ENCODE data around the gene FAM228B. TPM values are rescaled to one million over a fixed set of nuclear protein-coding genes. Genes with fewer than 3 reads are reported as not detected.

Gene FAM228B
- total RNA-seq, 1 experiment from 2014 or later: 6.4 TPM

DNA sequence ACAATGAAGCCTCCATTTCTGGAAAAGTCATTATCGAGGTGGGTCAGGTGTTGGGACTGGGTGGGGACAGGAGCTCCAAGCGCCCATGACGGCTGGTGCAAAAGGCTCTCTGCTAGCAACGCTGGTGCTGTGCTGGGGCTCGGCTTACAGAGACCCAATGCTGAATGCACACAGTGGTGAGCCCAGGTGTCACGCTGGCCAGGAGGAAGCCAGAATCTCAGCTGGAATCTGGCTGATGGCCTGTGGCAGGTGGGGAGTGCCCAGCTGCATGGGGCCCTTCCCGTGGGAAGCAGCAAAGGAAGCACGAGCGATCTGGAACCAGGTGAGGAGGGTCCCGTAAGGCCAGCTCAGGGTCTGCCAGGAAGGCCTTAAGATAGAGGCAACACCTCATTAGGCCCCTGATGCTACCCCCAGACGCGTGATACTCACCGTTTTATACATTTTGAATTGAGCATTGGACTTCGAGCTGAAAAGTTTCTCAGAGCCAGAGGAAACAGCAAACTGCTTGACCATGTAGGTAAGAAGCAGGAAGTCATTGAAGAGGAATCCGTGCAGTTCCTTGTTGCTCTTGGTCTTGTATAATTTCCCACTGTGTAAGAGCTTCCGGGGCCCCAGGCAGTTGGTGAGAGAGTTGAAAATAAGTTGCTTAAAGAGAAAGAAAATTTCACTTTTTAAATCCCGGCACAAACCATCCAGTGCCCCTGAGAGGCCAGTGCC, 86.3 kb downstream of the FAM228B start:
- H3K9me3 ChIP-seq (ENCODE audit: low read length): no peaks in the 10 kb centered on the region
- H3K36me3 ChIP-seq (ENCODE audit: insufficient read depth, low read length): peaks cover 31% of the 10 kb centered on the region
- H3K4me3 ChIP-seq (ENCODE audit: low read length): no peak overlapping the region
- H3K9me2 ChIP-seq (replicated peaks; ENCODE audit: insufficient read depth, low read length): no peaks in the 10 kb centered on the region
- no peak overlapping the region for H3K4me2 ChIP-seq (ENCODE audit: low read depth, low read length, poor library complexity, severe bottlenecking)
- DNase-seq: no peak
- H3K79me2 ChIP-seq (ENCODE audit: low read length): no peaks in the 10 kb centered on the region
- no peaks in the 10 kb centered on the region for H3K27me3 ChIP-seq (ENCODE audit: low read length)
- H3K9ac ChIP-seq (ENCODE audit: low read length): no peak overlapping the region
- H4K20me1 ChIP-seq (ENCODE audit: insufficient read depth, low read depth, low read length): no peaks in the 10 kb centered on the region
- no peak overlapping the region for H2AFZ ChIP-seq (ENCODE audit: low read length)
- no peak overlapping the region for H3K27ac ChIP-seq (ENCODE audit: low read length)
- no peaks in the 10 kb centered on the region for H3K4me1 ChIP-seq (ENCODE audit: low read length)

GRCh38 chr2:24210106-24210455, 86.8 kb downstream of the FAM228B start:
- Histone ChIP-seq H3K4me3 (ENCODE audit: low read length) (no peak overlapping the region), H3K36me3 (ENCODE audit: insufficient read depth, low read length) (peaks cover 36% of the 10 kb centered on the region), H3K4me2 (ENCODE audit: low read depth, low read length, poor library complexity, severe bottlenecking) (no peak overlapping the region), H3K9me3 (ENCODE audit: low read length) (no peaks in the 10 kb centered on the region), H3K4me1 (ENCODE audit: low read length) (peaks cover 4% of the 10 kb centered on the region), H3K9ac (ENCODE audit: low read length) (no peak overlapping the region), H3K79me2 (ENCODE audit: low read length) (no peaks in the 10 kb centered on the region), H3K27me3 (ENCODE audit: low read length) (no peaks in the 10 kb centered on the region), H3K9me2 (replicated peaks; ENCODE audit: insufficient read depth, low read length) (no peaks in the 10 kb centered on the region), H4K20me1 (ENCODE audit: insufficient read depth, low read depth, low read length) (no peaks in the 10 kb centered on the region), H3K27ac (ENCODE audit: low read length) (no peak overlapping the region), H2AFZ (ENCODE audit: low read length) (no peak overlapping the region)
- DNase-seq: no peak

GRCh38 chr2:24210723-24211122, 87.5 kb downstream of the FAM228B start:
- Histone ChIP-seq H2AFZ (ENCODE audit: low read length) (no peak overlapping the region), H3K36me3 (ENCODE audit: insufficient read depth, low read length) (peaks cover 33% of the 10 kb centered on the region), H4K20me1 (ENCODE audit: insufficient read depth, low read depth, low read length) (no peaks in the 10 kb centered on the region), H3K79me2 (ENCODE audit: low read length) (no peaks in the 10 kb centered on the region), H3K4me2 (ENCODE audit: low read depth, low read length, poor library complexity, severe bottlenecking) (no peak overlapping the region), H3K4me1 (ENCODE audit: low read length) (peaks cover 7% of the 10 kb centered on the region), H3K27ac (ENCODE audit: low read length) (no peak overlapping the region), H3K9ac (ENCODE audit: low read length) (no peak overlapping the region), H3K4me3 (ENCODE audit: low read length) (no peak overlapping the region), H3K9me3 (ENCODE audit: low read length) (no peaks in the 10 kb centered on the region), H3K27me3 (ENCODE audit: low read length) (no peaks in the 10 kb centered on the region), H3K9me2 (replicated peaks; ENCODE audit: insufficient read depth, low read length) (no peaks in the 10 kb centered on the region)
- DNase-seq: no peak

- H3K4me1 ChIP-seq (ENCODE audit: low read length): peaks cover 10% of the 10 kb centered on the region
- no peaks in the 10 kb centered on the region for H3K9me2 ChIP-seq (replicated peaks; ENCODE audit: insufficient read depth, low read length)
- no peak overlapping the region for H3K27ac ChIP-seq (ENCODE audit: low read length)
- H3K9ac ChIP-seq (ENCODE audit: low read length): no peak overlapping the region
- H3K4me2 ChIP-seq (ENCODE audit: low read depth, low read length, poor library complexity, severe bottlenecking): no peak overlapping the region
- H2AFZ ChIP-seq (ENCODE audit: low read length): no peak overlapping the region
- no peaks in the 10 kb centered on the region for H3K79me2 ChIP-seq (ENCODE audit: low read length)
- no peaks in the 10 kb centered on the region for H3K27me3 ChIP-seq (ENCODE audit: low read length)
- H3K4me3 ChIP-seq (ENCODE audit: low read length): no peak overlapping the region
- DNase-seq: no peak
- no peaks in the 10 kb centered on the region for H3K9me3 ChIP-seq (ENCODE audit: low read length)
- H3K36me3 ChIP-seq (ENCODE audit: insufficient read depth, low read length): peaks cover 35% of the 10 kb centered on the region
- no peaks in the 10 kb centered on the region for H4K20me1 ChIP-seq (ENCODE audit: insufficient read depth, low read depth, low read length)
These were observed 88.1 kb downstream of the FAM228B start for GRCh38 chr2:24211408-24211807.

DNA sequence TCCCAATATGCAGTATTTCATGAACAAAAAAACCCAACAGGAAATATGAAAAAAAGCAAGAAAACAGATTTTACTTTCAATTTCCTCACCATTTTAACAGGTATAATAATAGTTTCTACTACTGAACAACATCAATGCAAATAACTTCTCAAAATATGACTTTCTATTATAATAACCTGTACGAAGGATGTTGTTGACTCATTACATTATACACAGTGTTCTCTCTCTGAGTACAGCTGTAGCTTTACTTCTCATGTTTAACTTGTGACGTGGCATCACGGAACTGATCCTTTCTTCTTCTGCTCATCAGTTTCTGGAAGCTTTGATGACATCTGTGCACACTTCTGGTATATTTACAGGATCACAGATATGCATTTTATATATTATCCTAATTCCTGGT, 91.6 kb downstream of the FAM228B start:
- no peak for DNase-seq
- Histone ChIP-seq H3K4me3 (ENCODE audit: low read length) (no peak overlapping the region), H3K4me2 (ENCODE audit: low read depth, low read length, poor library complexity, severe bottlenecking) (no peak overlapping the region), H3K36me3 (ENCODE audit: insufficient read depth, low read length) (peaks cover 46% of the 10 kb centered on the region), H3K27me3 (ENCODE audit: low read length) (no peaks in the 10 kb centered on the region), H4K20me1 (ENCODE audit: insufficient read depth, low read depth, low read length) (no peaks in the 10 kb centered on the region), H3K9ac (ENCODE audit: low read length) (no peak overlapping the region), H3K79me2 (ENCODE audit: low read length) (no peaks in the 10 kb centered on the region), H2AFZ (ENCODE audit: low read length) (no peak overlapping the region), H3K9me2 (replicated peaks; ENCODE audit: insufficient read depth, low read length) (no peaks in the 10 kb centered on the region), H3K9me3 (ENCODE audit: low read length) (no peaks in the 10 kb centered on the region), H3K27ac (ENCODE audit: low read length) (peak overlapping the region; percentile 42), H3K4me1 (ENCODE audit: low read length) (peaks cover 10% of the 10 kb centered on the region)

Other genes starting within 250 kb of the FAM228B start
- 17.1 and 34.5 TPM in 2 replicates for gene ATAD2B, start 196.3 kb upstream of the FAM228B start, total RNA-seq (2014; rRNA removed; shearing (Covaris generic); ENCODE audit: low replicate concordance)
- 11.0 and 12.0 TPM in 2 replicates for gene UBXN2A, start 183.0 kb upstream of the FAM228B start, total RNA-seq (2014; rRNA removed; shearing (Covaris generic); ENCODE audit: low replicate concordance)
- not detected in 2 replicates for gene MFSD2B, start 113.4 kb upstream of the FAM228B start, total RNA-seq (2014; rRNA removed; shearing (Covaris generic); ENCODE audit: low replicate concordance)
- gene WDCP, start 76.1 kb upstream of the FAM228B start, total RNA-seq (2014; rRNA removed; shearing (Covaris generic); ENCODE audit: low replicate concordance): 8.8 and 24.3 TPM in 2 replicates
- 0.71 and 3.6 TPM in 2 replicates for gene FKBP1B, start 73.7 kb upstream of the FAM228B start, total RNA-seq (2014; rRNA removed; shearing (Covaris generic); ENCODE audit: low replicate concordance)
- 181 and 285 TPM in 2 replicates for gene SF3B6, start 47.1 kb upstream of the FAM228B start, total RNA-seq (2014; rRNA removed; shearing (Covaris generic); ENCODE audit: low replicate concordance)
- 3.4 and 13.5 TPM in 2 replicates for gene TP53I3, start 38.6 kb upstream of the FAM228B start, total RNA-seq (2014; rRNA removed; shearing (Covaris generic); ENCODE audit: low replicate concordance)
- gene PFN4, start 135 bp upstream of the FAM228B start, total RNA-seq (2014; rRNA removed; shearing (Covaris generic); ENCODE audit: low replicate concordance): 2.1 TPM in 1 of 2 replicates, not detected in the other
- gene FAM228A, start 51.6 kb downstream of the FAM228B start, total RNA-seq (2014; rRNA removed; shearing (Covaris generic); ENCODE audit: low replicate concordance): 0.25 TPM in 1 of 2 replicates, not detected in the other
- 96.0 and 126 TPM in 2 replicates for gene ITSN2, start 237.1 kb downstream of the FAM228B start, total RNA-seq (2014; rRNA removed; shearing (Covaris generic); ENCODE audit: low replicate concordance)

Measured in Karpas-422 (cell line).